Testis (tissue), 2 donors: ENCODE measurements around the gene CUX1.

Experiments
- CTCF ChIP-seq, 3 experiments: fragments of 450-650 bp in 2 of 3; fragments of 200-600 bp in 1 of 3; sonication (generic) in 1 of 3; IDR thresholded peaks; one replicate each; pipeline ENCODE4 v1.5.1; 2016 to 2019; ENCODE audit warnings: antibody characterized with exemption in 3 of 3, mild to moderate bottlenecking in 2 of 3, moderate library complexity in 1 of 3
- POLR2A ChIP-seq: fragments of 450-650 bp; IDR thresholded peaks from one replicate; pipeline ENCODE4 v1.6.1; 2017; ENCODE audit warnings: antibody characterized with exemption, mild to moderate bottlenecking, moderate library complexity

DNA sequence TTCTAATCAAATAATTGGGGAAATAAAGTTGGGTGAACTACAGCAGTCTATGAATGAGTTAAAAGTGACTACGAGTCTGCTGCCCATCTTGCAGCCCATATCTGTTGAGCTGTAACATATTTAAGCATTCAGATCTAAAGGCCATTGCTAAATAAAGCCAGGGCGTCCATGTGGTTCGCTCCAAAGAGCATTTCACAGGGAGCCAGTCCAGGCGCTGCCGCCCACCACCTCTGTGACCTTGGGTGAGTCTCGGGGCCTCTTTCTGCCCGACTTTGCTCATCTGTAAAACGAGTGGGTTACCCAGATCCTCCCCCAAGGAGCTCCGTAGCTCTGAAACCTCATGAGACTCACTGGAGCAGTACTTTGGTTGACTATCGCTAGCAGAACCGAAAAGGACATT is 223.1 kb downstream of the CUX1 start:
- TF ChIP-seq CTCF (IDR thresholded peaks at IDR 0.05) (no peak), POLR2A (no peak)
